ENCODE measurements around the gene CPNE5. TPM values are rescaled to one million over a fixed set of nuclear protein-coding genes. Genes with fewer than 3 reads are reported as not detected.
A peak's percentile ranks its signal among the peaks of the same experiment; 100 is the strongest.

CPNE5 gene
- total RNA-seq, 2 experiments from 2014 or later: 0.69 to 1.2 TPM

DNA sequence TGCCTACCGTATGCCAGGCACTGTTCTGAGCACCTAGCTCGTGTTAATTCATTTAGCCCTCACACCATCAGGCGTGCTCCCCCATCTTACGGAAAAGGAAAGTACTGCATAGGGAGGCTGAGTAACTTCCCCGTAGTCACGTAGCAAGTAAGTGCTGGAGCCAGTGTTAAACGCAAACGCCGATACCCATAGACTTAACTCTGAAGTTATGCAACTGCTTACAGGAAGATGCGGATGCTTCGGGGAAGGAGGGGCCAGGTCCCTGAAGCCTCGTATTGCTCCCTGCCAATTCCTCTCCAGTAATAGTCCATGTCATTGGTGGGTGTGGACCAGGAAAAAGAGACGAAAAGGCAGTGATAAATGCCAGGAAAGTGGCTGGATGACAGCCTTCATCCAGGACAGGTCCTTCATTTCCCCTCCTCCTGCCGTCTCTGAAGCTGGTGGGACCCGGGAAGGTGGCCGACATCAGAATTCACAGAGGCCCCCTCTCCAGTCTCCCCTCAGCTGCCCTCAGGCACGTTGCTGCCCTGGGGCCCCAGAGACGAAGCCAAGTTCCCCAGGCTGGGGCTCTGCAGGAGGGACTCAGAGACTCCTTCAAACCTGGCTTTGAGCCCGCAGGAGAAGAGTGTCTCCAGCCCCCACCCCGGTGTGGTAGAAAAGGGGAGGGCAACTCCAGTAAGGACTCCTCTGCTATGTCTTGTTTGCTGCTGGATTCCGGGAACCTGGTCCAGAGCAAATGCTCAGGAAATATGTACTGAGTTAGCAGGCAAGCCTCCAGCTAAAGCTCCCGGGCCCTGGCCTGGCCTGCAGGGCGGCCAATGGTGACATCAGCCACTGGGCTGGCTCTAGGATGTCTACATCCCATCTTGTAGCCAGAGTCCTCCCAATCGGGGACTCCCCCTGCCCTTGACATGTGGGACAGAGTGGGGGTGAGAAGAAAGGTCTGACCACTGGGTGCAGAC, 103.9 kb downstream of the CPNE5 start:
- Mint-ChIP-seq H3K27ac (peak overlapping the region; percentile 84), H3K27me3 (peaks cover 3% of the 10 kb centered on the region), H3K4me1 (ENCODE audit: low read depth) (peaks cover 11% of the 10 kb centered on the region), H3K4me3 (peak overlapping the region; percentile 55), H3K36me3 (ENCODE audit: low read depth) (no peaks in the 10 kb centered on the region), H3K9me3 (no peaks in the 10 kb centered on the region)
- CTCF ChIA-PET: interaction anchor here (0.7 to 2.1 kb wide), 10 partner anchors 12 to 120 kb away, joined by 3 to 10 read pairs (median 4); no protein-coding TSS in a partner anchor
- DNase-seq (peak; percentile 63), ATAC-seq (peak; percentile 94)
- POLR2A ChIA-PET: interaction anchor here (0.6 kb wide), 1 partner anchor 83 kb away, joined by 3 read pairs; no protein-coding TSS in a partner anchor
- intact Hi-C loops (cut with micrococcal nuclease): no loop called here
- TF ChIP-seq, protein P1, sequence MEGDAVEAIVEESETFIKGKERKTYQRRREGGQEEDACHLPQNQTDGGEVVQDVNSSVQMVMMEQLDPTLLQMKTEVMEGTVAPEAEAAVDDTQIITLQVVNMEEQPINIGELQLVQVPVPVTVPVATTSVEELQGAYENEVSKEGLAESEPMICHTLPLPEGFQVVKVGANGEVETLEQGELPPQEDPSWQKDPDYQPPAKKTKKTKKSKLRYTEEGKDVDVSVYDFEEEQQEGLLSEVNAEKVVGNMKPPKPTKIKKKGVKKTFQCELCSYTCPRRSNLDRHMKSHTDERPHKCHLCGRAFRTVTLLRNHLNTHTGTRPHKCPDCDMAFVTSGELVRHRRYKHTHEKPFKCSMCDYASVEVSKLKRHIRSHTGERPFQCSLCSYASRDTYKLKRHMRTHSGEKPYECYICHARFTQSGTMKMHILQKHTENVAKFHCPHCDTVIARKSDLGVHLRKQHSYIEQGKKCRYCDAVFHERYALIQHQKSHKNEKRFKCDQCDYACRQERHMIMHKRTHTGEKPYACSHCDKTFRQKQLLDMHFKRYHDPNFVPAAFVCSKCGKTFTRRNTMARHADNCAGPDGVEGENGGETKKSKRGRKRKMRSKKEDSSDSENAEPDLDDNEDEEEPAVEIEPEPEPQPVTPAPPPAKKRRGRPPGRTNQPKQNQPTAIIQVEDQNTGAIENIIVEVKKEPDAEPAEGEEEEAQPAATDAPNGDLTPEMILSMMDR (IDR thresholded peaks at IDR 0.05): no peak

DNA sequence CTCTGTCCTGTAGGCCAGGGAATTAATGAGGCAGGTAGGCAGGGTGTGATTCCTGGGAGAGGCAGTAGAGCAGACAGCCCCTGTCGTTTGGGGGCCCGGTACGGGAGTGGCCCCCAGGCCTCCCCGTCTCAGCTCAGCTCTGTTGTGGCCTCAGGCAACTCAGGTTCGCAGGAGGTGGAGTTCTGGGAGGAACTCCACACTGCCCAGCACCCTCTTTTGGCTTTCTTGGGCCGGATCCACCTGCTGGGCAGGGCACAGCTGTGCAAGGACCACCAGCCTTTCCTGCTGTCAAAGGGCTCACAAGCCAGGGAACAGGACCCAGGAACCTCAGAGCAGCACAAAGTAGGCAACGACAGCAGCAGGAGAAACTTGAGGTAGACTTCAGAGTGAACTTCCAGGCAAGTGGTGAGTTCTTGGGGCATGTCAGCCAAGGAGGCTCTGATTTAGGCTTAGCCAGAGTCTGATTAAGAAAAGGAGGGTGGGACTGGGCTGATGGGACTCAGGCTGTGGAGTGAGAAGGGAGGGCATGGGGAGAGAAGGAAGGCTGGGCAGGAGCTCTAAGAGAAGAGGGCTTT, 104.7 kb downstream of the CPNE5 start:
- TF ChIP-seq, protein P1 (IDR thresholded peaks at IDR 0.05): no peak
- peak overlapping the region; percentile 55 for H3K4me3 Mint-ChIP-seq
- H3K36me3 Mint-ChIP-seq (ENCODE audit: low read depth): no peaks in the 10 kb centered on the region
- H3K9me3 Mint-ChIP-seq: no peaks in the 10 kb centered on the region
- peaks cover 3% of the 10 kb centered on the region for H3K27me3 Mint-ChIP-seq
- intact Hi-C loops (cut with micrococcal nuclease): no loop called here
- CTCF ChIA-PET: interaction anchor here (0.7 to 2.1 kb wide), 7 partner anchors 19 to 119 kb away, joined by 3 to 10 read pairs (median 5); no protein-coding TSS in a partner anchor
- peaks cover 11% of the 10 kb centered on the region for H3K4me1 Mint-ChIP-seq (ENCODE audit: low read depth)
- DNase-seq: no peak
- POLR2A ChIA-PET: no interaction called here
- no peak for ATAC-seq
- H3K27ac Mint-ChIP-seq: peak overlapping the region; percentile 84

DNA sequence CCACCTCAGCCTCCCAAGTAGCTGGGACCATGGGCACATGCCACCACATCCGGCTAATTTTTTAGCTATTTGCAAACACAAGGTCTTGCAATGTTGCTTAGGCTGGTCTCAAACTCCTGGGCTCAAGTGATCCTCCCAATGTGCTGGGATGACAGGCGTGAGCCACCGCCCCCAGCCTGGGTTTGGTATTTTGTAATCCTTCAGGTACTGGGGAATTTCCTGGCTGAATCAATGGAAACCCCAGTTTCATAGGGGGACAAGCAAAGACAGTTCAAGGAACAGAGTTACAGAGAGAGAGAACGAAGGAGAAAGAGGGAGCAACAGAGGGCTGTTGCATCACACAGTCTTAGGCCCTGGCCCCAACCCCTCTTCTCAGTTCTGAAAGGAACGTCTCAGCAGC, 105.9 kb downstream of the CPNE5 start:
- no peak for ATAC-seq
- Mint-ChIP-seq H3K27me3 (peaks cover 3% of the 10 kb centered on the region), H3K4me1 (ENCODE audit: low read depth) (peaks cover 11% of the 10 kb centered on the region), H3K4me3 (no peak overlapping the region), H3K9me3 (no peaks in the 10 kb centered on the region), H3K36me3 (ENCODE audit: low read depth) (no peaks in the 10 kb centered on the region), H3K27ac (no peak overlapping the region)
- ChIA-PET CTCF (interaction anchor here (0.6 to 1.4 kb wide), 4 partner anchors 9 to 136 kb away, joined by 3 to 4 read pairs (median 3); no protein-coding TSS in a partner anchor), POLR2A (interaction anchor here (0.9 to 1.4 kb wide), 2 partner anchors 15 to 21 kb away, joined by 3 read pairs; no protein-coding TSS in a partner anchor)
- TF ChIP-seq, protein P1 (IDR thresholded peaks at IDR 0.05): no peak
- no peak for DNase-seq
- intact Hi-C loops (cut with micrococcal nuclease): no loop called here

DNA sequence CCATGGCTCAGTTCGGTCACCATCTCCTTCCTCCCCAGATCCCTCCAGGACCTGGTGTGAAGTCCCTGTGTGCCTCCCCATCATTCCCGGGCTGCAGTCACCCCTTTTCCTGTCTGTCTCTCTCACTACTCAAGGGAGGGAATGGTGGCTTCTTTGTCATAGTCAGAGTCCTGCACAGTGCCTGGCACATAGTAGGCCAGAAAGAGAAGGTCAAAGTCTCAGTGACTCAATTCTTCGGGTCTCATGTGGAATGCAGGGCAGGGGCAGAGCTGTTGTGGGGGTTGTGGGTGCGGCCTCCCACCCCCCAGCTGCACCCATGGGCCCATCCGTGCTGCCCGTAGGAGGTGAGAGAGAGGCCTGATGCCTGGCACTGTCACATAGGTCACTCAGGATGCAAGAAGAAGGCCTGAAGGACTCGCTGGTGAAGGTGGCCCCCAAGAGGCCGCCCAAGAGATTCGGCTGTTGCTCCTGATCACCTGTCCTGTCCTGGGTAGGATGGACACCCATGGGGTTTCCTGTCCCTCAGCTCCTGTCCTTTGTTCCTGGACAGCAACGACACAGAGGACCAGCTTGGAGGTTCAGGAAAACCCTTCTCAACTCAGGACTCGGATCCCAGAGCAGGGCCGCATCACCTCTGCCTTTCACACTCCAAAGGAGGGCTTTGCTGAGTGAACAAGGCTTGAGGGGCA, 107.5 kb downstream of the CPNE5 start:
- TF ChIP-seq, protein P1 (IDR thresholded peaks at IDR 0.05): no peak
- Mint-ChIP-seq H3K4me1 (ENCODE audit: low read depth) (peaks cover 18% of the 10 kb centered on the region), H3K9me3 (no peaks in the 10 kb centered on the region), H3K36me3 (ENCODE audit: low read depth) (no peaks in the 10 kb centered on the region), H3K27ac (no peak overlapping the region), H3K27me3 (peaks cover 3% of the 10 kb centered on the region), H3K4me3 (no peak overlapping the region)
- ChIA-PET CTCF (interaction anchor here (1.1 to 2.3 kb wide), 2 partner anchors 20 to 51 kb away, joined by 3 to 7 read pairs; no protein-coding TSS in a partner anchor), POLR2A (interaction anchor here (0.7 to 1.2 kb wide), 2 partner anchors 12 to 125 kb away, joined by 3 to 5 read pairs; no protein-coding TSS in a partner anchor)
- ATAC-seq (no peak), DNase-seq (no peak)
- intact Hi-C loops (cut with micrococcal nuclease): no loop called here
